GM10266 (cell line): ENCODE data around the gene RNF17.

Source experiments
- DNase-seq: peaks from one replicate; pipeline ENCODE4 v3.0.0; 2012; ENCODE audit errors: extremely low spot score
- CTCF ChIP-seq: IDR thresholded peaks from 2 replicates; pipeline ENCODE4 v1.5.1; 2012; ENCODE audit warnings: mild to moderate bottlenecking, low read depth; ENCODE audit not compliant: control insufficient read depth, insufficient read depth; ENCODE audit errors: missing control alignments

Gene RNF17

GRCh38 chr13:24925318-24926231, 161.6 kb downstream of the RNF17 start:
- TF ChIP-seq CTCF = no peak
- no peak for DNase-seq

- DNase-seq = no peak
- TF ChIP-seq CTCF = no peak
These were observed 163.9 kb downstream of the RNF17 start for GRCh38 chr13:24927810-24928404.

- DNase-seq = no peak
- TF ChIP-seq CTCF = no peak
These were observed 165.2 kb downstream of the RNF17 start for GRCh38 chr13:24929196-24929595.
